Right atrium auricular region (tissue), 2 donors: ENCODE measurements around the gene PSG7. TPM values are rescaled to one million over a fixed set of nuclear protein-coding genes. Genes with fewer than 3 reads are reported as not detected.
A peak's percentile ranks its signal among the peaks of the same experiment; 100 is the strongest.
"Not testable (repeated sequence)": the region's sequence is repeated elsewhere in the genome, so short reads cannot be mapped to it uniquely, and the experiment has no call there.

Source experiments
- DNase-seq: peaks from one replicate; pipeline ENCODE4 v3.0.0-alpha.2; 2019; ENCODE audit warnings: low spot score
- H3K27ac ChIP-seq, 2 donors: fragments of 200-600 bp; sonication (generic); 1 replicate in 1 of 2; 2 replicates in 1 of 2; pipeline ENCODE4 v1.5.1; 2016 to 2019
- H3K27me3 ChIP-seq, 2 donors: fragments of 200-600 bp; sonication (generic); one replicate each; pipeline versions ENCODE4 v1.5.1 to v1.6.0; 2017 to 2019
- H3K36me3 ChIP-seq: fragments of 200-600 bp; sonication (generic); one replicate; pipeline ENCODE4 v1.5.1; 2016
- H3K4me1 ChIP-seq, 2 donors: fragments of 200-600 bp; sonication (generic); one replicate each; pipeline versions ENCODE4 v1.5.1 to v1.6.0; 2017 to 2019
- H3K4me3 ChIP-seq, 2 donors: fragments of 200-600 bp; sonication (generic); 1 replicate in 1 of 2; 2 replicates in 1 of 2; pipeline ENCODE4 v1.5.1; 2017 to 2019; ENCODE audit warnings: mild to moderate bottlenecking in 1 of 2, moderate library complexity in 1 of 2
- H3K9me3 ChIP-seq, 2 donors: fragments of 200-600 bp; sonication (generic); one replicate each; pipeline ENCODE4 v1.5.1; 2019
- CTCF ChIP-seq, 2 donors: fragments of 200-600 bp; sonication (generic); IDR thresholded peaks; one replicate each; pipeline ENCODE4 v1.5.1; 2019; ENCODE audit warnings: antibody characterized with exemption in 2 of 2
- total RNA-seq, 2 donors: library from RNA; depleted of rRNA; stranded (reverse); fragments of >200 nt; gene quantifications; one replicate each; pipeline ENCODE4 v1.1.0, GENCODE V29; 2016

The PSG7 gene
- total RNA-seq, 2 donors from 2014 or later: not detected

GRCh38 chr19:42942187-42942789 is 5.3 kb upstream of the PSG7 start:
- Histone ChIP-seq H3K4me3 (no peak overlapping the region), H3K36me3 (no peaks in the 10 kb centered on the region), H3K27ac (no peak overlapping the region), H3K9me3 (no peaks in the 10 kb centered on the region), H3K4me1 (no peaks in the 10 kb centered on the region), H3K27me3 (no peaks in the 10 kb centered on the region)
- no peak for DNase-seq
- peak in 1 of 2 donors; percentile 43 for TF ChIP-seq CTCF (IDR thresholded peaks at IDR 0.05)

DNA sequence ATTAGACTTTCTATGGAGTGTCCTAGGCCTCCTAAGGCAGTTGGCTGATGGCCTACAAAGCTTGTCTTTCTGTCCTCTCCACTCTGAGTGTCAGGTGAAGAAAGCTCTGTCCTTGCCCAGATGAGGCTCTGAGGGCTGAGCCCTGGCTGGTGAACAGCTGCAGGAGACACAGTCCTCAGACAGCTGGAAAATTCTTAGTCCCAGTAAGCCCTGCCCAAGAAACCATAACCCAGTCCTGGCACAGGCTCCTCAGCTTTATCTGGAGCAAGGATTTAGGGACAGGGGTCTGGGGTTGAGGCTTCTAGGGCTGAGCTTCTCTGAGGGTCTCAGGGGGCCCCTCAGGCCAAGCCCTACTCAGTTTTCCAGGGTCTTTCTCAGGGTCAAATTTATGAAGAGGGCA is 2.3 kb downstream of the PSG7 start:
- not testable (repeated sequence) for H3K4me1 ChIP-seq, H3K27ac ChIP-seq, H3K4me3 ChIP-seq, DNase-seq, H3K27me3 ChIP-seq, H3K36me3 ChIP-seq, H3K9me3 ChIP-seq

- not testable (repeated sequence) for H3K4me1 ChIP-seq
These were observed 2.8 kb downstream of the PSG7 start for GRCh38 chr19:42934183-42934582.

GRCh38 chr19:42933412-42933811 is 3.6 kb downstream of the PSG7 start:
- H3K27ac ChIP-seq, H3K27me3 ChIP-seq, H3K4me3 ChIP-seq, H3K4me1 ChIP-seq, DNase-seq, H3K36me3 ChIP-seq, H3K9me3 ChIP-seq: not testable (repeated sequence)

More at GRCh38 chr19:42934183-42934582, 2.8 kb downstream of the PSG7 start:
- not testable (repeated sequence) for DNase-seq, H3K27me3 ChIP-seq, H3K36me3 ChIP-seq, H3K9me3 ChIP-seq, H3K4me3 ChIP-seq, H3K27ac ChIP-seq

GRCh38 chr19:42932485-42933101 is 4.4 kb downstream of the PSG7 start:
- not testable (repeated sequence) for H3K27ac ChIP-seq, H3K27me3 ChIP-seq, H3K9me3 ChIP-seq, H3K4me1 ChIP-seq, H3K36me3 ChIP-seq, H3K4me3 ChIP-seq
- DNase-seq: peak; percentile 46

GRCh38 chr19:42930214-42930613 is 6.8 kb downstream of the PSG7 start:
- H3K4me1 ChIP-seq, H3K27ac ChIP-seq, H3K9me3 ChIP-seq, H3K27me3 ChIP-seq, H3K36me3 ChIP-seq, H3K4me3 ChIP-seq: not testable (repeated sequence)
- TF ChIP-seq CTCF (IDR thresholded peaks at IDR 0.05): peak in 1 of 2 donors; percentile 53
- peak; percentile 42 for DNase-seq

- Histone ChIP-seq H3K4me1 (no peaks in the 10 kb centered on the region), H3K4me3 (no peak overlapping the region), H3K27me3 (no peaks in the 10 kb centered on the region), H3K36me3 (no peaks in the 10 kb centered on the region), H3K27ac (no peak overlapping the region), H3K9me3 (no peaks in the 10 kb centered on the region)
- no peak for TF ChIP-seq CTCF (IDR thresholded peaks at IDR 0.05)
- DNase-seq: peak; percentile 49
These were observed 8.1 kb downstream of the PSG7 start for GRCh38 chr19:42928896-42929295.

DNA sequence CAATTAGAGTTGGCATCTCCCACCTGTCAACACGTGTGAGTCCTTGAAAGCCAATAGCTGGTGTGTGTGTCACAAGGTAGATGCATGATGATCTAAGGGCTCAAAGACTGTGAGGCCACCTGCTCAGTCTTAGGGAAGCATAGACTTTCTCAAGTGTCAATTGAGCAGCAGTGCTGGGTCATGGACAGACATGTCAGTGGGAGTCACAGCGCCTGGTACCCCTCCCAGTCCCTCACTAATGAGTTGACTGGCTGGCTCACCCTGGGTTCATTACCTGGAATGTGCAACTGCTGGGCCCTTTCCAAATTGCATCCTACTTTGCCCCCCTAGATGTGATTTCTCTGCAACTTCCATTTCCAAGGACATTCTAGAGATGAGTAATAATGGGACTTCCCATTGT is 10.2 kb downstream of the PSG7 start:
- peak; percentile 51 for DNase-seq
- Histone ChIP-seq H3K4me3 (no peak overlapping the region), H3K36me3 (no peaks in the 10 kb centered on the region), H3K4me1 (no peaks in the 10 kb centered on the region), H3K9me3 (no peaks in the 10 kb centered on the region), H3K27me3 (no peaks in the 10 kb centered on the region), H3K27ac (no peak overlapping the region)
- TF ChIP-seq CTCF (IDR thresholded peaks at IDR 0.05): no peak
